GM12874 (cell line): ENCODE results near the gene BEST2.

Experiments
- TF ChIP-seq, protein P1 (sequence below): IDR thresholded peaks from 2 replicates; pipeline ENCODE4 v1.5.1; 2011; ENCODE audit warnings: low read depth, mild to moderate bottlenecking, control low read depth, low read length, moderate library complexity; ENCODE audit not compliant: insufficient read depth

The BEST2 gene

GRCh38 chr19:12737835-12738351 is 13.7 kb upstream of the BEST2 start:
- TF ChIP-seq, protein P1, sequence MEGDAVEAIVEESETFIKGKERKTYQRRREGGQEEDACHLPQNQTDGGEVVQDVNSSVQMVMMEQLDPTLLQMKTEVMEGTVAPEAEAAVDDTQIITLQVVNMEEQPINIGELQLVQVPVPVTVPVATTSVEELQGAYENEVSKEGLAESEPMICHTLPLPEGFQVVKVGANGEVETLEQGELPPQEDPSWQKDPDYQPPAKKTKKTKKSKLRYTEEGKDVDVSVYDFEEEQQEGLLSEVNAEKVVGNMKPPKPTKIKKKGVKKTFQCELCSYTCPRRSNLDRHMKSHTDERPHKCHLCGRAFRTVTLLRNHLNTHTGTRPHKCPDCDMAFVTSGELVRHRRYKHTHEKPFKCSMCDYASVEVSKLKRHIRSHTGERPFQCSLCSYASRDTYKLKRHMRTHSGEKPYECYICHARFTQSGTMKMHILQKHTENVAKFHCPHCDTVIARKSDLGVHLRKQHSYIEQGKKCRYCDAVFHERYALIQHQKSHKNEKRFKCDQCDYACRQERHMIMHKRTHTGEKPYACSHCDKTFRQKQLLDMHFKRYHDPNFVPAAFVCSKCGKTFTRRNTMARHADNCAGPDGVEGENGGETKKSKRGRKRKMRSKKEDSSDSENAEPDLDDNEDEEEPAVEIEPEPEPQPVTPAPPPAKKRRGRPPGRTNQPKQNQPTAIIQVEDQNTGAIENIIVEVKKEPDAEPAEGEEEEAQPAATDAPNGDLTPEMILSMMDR: no peak

DNA sequence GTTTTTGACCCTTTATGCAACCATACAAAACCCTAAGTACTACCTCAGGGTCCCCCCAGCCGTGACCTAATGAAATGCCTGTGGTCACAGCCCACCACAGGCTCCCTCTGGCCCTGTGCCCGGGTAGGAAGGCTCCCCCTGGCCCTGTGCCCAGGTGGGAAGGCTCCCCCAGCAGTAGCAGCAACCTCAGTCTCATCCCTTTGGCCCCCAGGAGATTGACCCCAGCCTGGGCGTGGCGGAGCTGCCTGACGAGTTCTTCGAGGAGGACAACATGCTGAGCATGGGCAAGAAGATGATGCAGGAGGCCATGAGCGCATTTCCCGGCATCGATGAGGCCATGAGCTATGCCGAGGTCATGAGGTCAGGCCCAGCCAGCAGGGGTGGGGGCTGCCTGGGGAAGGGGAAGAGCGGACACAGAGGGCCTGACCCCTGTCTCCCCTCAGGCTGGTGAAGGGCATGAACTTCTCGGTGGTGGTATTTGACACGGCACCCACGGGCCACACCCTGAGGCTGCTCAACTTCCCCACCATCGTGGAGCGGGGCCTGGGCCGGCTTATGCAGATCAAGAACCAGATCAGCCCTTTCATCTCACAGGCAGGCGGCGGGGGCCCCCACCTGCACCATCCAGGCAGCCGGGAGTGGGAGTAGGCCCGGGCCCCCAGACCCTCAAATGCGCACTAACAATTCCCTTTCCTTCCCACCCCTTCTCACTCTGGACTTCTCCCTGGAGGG is 6.3 kb upstream of the BEST2 start:
- TF ChIP-seq, protein P1: no peak

DNA sequence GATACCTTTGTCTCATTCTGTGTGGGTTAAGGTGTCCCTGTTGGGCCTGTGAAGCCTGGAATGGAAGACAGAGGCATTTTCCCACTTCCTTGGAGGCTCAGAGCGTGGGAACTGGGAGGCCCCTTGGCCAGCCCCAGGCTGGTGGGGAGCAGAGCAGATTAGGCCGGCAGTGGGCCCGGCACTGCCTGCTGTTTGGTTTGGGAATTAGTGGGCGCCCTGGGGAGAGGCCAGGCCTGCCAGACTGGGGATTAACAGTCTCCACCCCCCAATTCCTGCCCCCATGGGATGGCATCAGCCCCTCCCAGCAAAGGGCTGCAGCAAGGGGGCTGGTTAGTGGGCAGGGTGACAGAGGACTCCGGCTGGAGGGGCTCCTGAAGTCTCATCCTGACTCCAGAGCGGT is 3.1 kb upstream of the BEST2 start:
- TF ChIP-seq, protein P1: no peak

DNA sequence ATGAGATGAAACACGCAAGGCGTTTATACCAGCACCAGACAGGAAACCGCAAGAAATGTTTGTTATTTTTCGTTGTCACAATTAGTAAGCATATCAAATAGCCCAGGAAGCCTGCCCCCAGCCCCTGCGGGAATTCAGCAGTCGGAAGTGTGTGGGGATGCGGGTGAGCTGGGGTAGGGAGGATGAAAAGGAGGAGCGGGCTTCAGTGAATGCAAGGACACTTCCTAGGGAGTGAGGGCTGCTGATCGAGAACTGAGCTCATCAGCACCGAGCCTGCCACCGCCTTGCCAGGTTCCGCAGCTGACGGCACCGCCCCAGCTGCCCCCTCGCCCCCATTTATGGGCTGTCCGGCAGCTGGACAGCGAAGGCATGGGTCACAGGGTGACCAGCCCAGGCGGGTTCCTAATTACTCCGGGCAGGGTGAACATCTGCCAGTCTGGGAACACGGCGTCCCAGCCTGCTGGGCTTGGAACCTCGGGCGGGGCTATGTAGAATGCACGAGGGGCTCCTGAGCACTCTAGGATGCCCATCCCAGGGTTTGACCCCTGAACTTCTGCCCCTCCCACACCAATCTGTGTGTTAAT is 1.6 kb upstream of the BEST2 start:
- TF ChIP-seq, protein P1: no peak

DNA sequence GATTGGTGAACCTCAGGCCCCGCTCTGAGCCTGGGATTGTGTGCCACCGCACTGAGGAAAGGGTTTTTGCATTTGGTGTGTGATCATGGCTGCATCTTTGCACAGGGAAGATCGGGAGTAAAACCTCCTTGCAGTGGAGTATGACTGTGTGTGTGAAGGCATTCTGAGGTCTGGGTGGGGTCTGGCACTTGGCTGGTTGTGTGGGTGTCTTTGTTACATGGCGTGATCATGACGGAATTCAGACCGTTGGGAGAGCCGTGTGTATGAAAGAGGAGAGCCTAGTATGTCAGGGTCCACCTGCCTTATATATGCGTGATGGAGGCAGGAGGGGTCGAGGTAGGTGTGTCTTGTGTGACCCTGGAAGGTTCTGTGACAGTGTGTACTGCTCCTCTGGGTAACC is 740 bp upstream of the BEST2 start:
- TF ChIP-seq, protein P1: no peak

- TF ChIP-seq, protein P1: no peak
Measured at GRCh38 chr19:12752056-12752781, 628 bp downstream of the BEST2 start.

- TF ChIP-seq, protein P1: no peak
Measured at GRCh38 chr19:12754465-12755196, 3.0 kb downstream of the BEST2 start.
